Esophagus squamous epithelium (tissue), 5 donors: ENCODE data around the gene FGF12. TPM values are rescaled to one million over a fixed set of nuclear protein-coding genes. Genes with fewer than 3 reads are reported as not detected.

Source experiments
- DNase-seq: peaks from one replicate; lab custom pipeline; 2025; lab: John Stamatoyannopoulos, UW
- H3K27ac ChIP-seq, 4 donors: fragments of 200-600 bp; sonication (generic); one replicate each; pipeline ENCODE4 v1.5.1; 2016 to 2019; ENCODE audit warnings: mild to moderate bottlenecking in 1 of 4
- H3K27me3 ChIP-seq, 4 donors: fragments of 200-600 bp; sonication (generic); 1 replicate in 3 of 4; 2 replicates in 1 of 4; pipeline versions ENCODE4 v1.5.1 to v1.6.0; 2017 to 2021; ENCODE audit warnings: antibody characterized with exemption in 1 of 4
- H3K36me3 ChIP-seq, 3 donors: fragments of 200-600 bp; sonication (generic); one replicate each; pipeline ENCODE4 v1.5.1; 2016 to 2019
- H3K4me1 ChIP-seq, 3 donors: fragments of 200-600 bp; sonication (generic); one replicate each; pipeline ENCODE4 v1.5.1; 2017 to 2019
- H3K4me3 ChIP-seq, 4 donors: fragments of 200-600 bp; sonication (generic); 1 replicate in 3 of 4; 2 replicates in 1 of 4; pipeline ENCODE4 v1.5.1; 2016 to 2019; ENCODE audit warnings: mild to moderate bottlenecking in 2 of 4, moderate library complexity in 1 of 4
- H3K9me3 ChIP-seq, 3 donors: fragments of 200-600 bp; sonication (generic); one replicate each; pipeline ENCODE4 v1.5.1; 2016 to 2019
- POLR2A ChIP-seq, 4 donors: fragments of 450-650 bp; IDR thresholded peaks; one replicate each; pipeline ENCODE4 v1.6.1; 2017; ENCODE audit warnings: antibody characterized with exemption in 4 of 4, mild to moderate bottlenecking in 4 of 4, moderate library complexity in 3 of 4
- WGBS, 2 donors: methylation state at CpG; one replicate each; pipeline ENCODE4 v1.1.5; 2018; 5-methylcytosine and 5-hydroxymethylcytosine counted together
- intact Hi-C: fragments of 100-400 bp; cut with DNase I; formaldehyde crosslinking; loops from one replicate; pipeline ENCODE4 v1.15.0; 2022
- total RNA-seq, 4 donors: library from RNA; depleted of rRNA; stranded (reverse); fragments of >200 nt; gene quantifications; one replicate each; pipeline ENCODE4 v1.1.0, GENCODE V29; 2016
- TF ChIP-seq, protein P1 (sequence below), 6 experiments: fragments of 450-650 bp in 4 of 6; fragments of 200-600 bp in 2 of 6; sonication (generic) in 2 of 6; IDR thresholded peaks; one replicate each; pipeline ENCODE4 v1.5.1; 2016 to 2019; ENCODE audit warnings: antibody characterized with exemption in 6 of 6, mild to moderate bottlenecking in 4 of 6, moderate library complexity in 4 of 6
- donor health status: DM: yes; HTN: yes; CAD: no.

Gene FGF12
- total RNA-seq, 4 donors from 2014 or later, result 0.18 to 1.6 (median 0.86) TPM

DNA sequence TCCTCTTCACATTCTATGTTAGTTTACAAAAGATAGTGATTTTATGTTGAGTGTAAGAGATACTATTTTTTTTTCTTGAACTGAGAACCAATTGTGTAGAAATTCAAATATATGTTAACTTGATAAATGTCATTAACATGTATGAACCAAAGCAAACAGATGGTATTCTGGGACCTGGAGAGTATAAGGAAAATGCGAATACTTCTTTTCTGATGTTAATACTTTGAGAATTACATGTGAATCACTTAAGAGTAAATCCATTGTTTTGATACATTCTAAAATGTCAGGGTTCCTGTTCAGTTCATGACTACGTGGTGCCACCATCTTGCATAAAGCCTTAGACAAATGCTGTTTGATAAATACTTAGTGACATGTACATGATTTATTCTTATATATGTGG, 541.3 kb downstream of the FGF12 start:
- no peak for DNase-seq
- WGBS, 2 donors, result 74 to 80% methylated on average over 2 of the region's 2 CpGs
- no peak overlapping the region for H3K4me3 ChIP-seq
- no peaks in the 10 kb centered on the region for H3K36me3 ChIP-seq
- no peaks in the 10 kb centered on the region for H3K4me1 ChIP-seq
- no peak overlapping the region for H3K27ac ChIP-seq
- intact Hi-C loops, result no loop called here
- H3K27me3 ChIP-seq, result no peaks in the 10 kb centered on the region
- no peak for TF ChIP-seq POLR2A (IDR thresholded peaks at IDR 0.05)
- TF ChIP-seq, protein P1, sequence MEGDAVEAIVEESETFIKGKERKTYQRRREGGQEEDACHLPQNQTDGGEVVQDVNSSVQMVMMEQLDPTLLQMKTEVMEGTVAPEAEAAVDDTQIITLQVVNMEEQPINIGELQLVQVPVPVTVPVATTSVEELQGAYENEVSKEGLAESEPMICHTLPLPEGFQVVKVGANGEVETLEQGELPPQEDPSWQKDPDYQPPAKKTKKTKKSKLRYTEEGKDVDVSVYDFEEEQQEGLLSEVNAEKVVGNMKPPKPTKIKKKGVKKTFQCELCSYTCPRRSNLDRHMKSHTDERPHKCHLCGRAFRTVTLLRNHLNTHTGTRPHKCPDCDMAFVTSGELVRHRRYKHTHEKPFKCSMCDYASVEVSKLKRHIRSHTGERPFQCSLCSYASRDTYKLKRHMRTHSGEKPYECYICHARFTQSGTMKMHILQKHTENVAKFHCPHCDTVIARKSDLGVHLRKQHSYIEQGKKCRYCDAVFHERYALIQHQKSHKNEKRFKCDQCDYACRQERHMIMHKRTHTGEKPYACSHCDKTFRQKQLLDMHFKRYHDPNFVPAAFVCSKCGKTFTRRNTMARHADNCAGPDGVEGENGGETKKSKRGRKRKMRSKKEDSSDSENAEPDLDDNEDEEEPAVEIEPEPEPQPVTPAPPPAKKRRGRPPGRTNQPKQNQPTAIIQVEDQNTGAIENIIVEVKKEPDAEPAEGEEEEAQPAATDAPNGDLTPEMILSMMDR (IDR thresholded peaks at IDR 0.05), result no peak
- H3K9me3 ChIP-seq, result no peaks in the 10 kb centered on the region

DNA sequence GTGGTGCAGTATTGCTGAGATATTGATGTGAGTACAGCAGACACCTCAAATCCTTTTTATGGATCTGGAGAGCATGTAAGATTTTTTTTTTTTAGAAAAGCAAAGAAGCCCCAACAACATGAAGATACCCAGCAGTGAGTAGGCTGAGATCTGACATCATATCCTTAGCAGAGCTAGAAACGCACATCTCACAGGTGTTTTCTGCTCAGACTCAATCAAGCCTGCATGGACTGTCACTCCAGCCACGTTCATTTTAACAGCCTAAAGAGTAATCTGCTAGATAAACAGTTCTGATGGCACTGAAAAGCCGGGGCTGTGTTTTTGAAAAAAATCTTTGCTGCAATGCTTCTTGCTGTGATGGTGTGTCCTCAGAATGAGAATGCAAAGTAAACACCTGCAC, 544.2 kb downstream of the FGF12 start:
- Histone ChIP-seq H3K27ac (no peak overlapping the region), H3K4me3 (no peak overlapping the region), H3K9me3 (no peaks in the 10 kb centered on the region), H3K36me3 (no peaks in the 10 kb centered on the region), H3K4me1 (no peaks in the 10 kb centered on the region), H3K27me3 (no peaks in the 10 kb centered on the region)
- intact Hi-C loops, result no loop called here
- no peak for DNase-seq
- TF ChIP-seq, protein P1 (IDR thresholded peaks at IDR 0.05), result no peak
- no peak for TF ChIP-seq POLR2A (IDR thresholded peaks at IDR 0.05)
- 35 to 52% methylated on average over 3 of the region's 3 CpGs for WGBS, 2 donors

DNA sequence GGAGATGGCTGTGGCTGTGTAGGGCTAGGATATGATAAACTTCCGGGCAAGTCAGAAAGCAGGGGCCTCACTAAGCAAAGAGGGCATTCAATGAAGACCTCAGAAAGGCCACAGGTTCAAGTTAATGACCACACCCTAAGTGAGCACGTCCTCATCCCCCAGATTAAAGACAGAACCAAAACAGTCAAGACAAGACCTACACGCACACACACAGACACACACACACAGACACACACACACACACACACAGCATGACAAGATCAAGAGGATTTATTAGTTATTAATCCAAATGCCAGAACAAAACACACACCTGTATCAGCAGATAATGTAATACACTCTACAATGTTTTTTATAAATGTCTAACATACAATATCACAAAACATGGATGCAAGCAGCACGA, 546.2 kb downstream of the FGF12 start:
- Histone ChIP-seq H3K36me3 (no peaks in the 10 kb centered on the region), H3K27me3 (no peaks in the 10 kb centered on the region), H3K4me3 (no peak overlapping the region), H3K27ac (no peak overlapping the region), H3K9me3 (no peaks in the 10 kb centered on the region), H3K4me1 (no peaks in the 10 kb centered on the region)
- no peak for TF ChIP-seq POLR2A (IDR thresholded peaks at IDR 0.05)
- TF ChIP-seq, protein P1 (IDR thresholded peaks at IDR 0.05), result no peak
- intact Hi-C loops, result no loop called here
- WGBS, 2 donors, result 78 to 92% methylated on average over 3 to 4 of the region's 4 CpGs
- no peak for DNase-seq

DNA sequence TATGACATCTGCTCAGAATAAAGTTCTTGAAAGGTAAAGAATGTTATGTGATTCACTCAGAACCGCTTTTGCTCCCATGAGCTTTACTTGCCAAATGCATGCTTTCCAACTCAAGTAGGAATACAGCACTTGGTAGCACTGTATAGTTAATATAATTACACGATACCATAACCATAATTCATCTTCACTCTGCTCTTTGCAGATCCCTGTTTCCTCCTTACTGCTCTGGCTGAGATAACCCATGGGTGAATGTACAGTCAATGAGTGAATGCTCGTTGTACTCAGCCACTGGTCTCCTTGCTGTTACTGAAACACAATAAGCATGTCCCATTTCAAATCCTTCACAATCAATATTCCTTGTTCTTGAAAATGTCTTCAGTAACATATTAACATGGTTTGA, 550.0 kb downstream of the FGF12 start:
- no peak for DNase-seq
- no peak for TF ChIP-seq POLR2A (IDR thresholded peaks at IDR 0.05)
- TF ChIP-seq, protein P1 (IDR thresholded peaks at IDR 0.05), result no peak
- Histone ChIP-seq H3K9me3 (no peaks in the 10 kb centered on the region), H3K36me3 (no peaks in the 10 kb centered on the region), H3K27me3 (no peaks in the 10 kb centered on the region), H3K27ac (no peak overlapping the region), H3K4me1 (no peaks in the 10 kb centered on the region), H3K4me3 (no peak overlapping the region)
- intact Hi-C loops, result no loop called here
- 73 to 80% methylated on average over 3 of the region's 3 CpGs for WGBS, 2 donors

DNA sequence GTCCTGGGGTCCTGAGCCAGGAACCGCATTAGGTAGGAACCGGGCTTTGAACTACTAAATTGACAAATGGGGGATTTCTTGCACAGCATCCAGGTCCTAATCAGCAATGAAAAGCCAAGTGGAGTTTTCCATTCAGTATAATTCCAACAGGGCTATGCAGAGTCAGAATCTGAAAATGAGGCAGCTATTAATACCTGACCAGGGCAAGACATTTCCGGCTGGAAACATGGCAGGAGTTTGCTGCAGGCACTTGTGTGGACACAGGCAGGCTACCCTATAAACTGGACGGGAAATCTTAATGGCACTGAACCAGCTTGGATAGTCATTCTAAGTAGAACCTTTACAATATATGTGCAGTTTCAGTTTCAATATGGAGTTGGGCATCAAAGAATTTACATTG, 553.1 kb downstream of the FGF12 start:
- no peak overlapping the region for H3K27ac ChIP-seq
- no peak for TF ChIP-seq POLR2A (IDR thresholded peaks at IDR 0.05)
- TF ChIP-seq, protein P1 (IDR thresholded peaks at IDR 0.05), result no peak
- no peaks in the 10 kb centered on the region for H3K36me3 ChIP-seq
- peaks cover 0 to 5% (median 0%) of the 10 kb centered on the region in 4 donors for H3K27me3 ChIP-seq
- no peak for DNase-seq
- H3K9me3 ChIP-seq, result no peaks in the 10 kb centered on the region
- peaks cover 0 to 13% (median 0%) of the 10 kb centered on the region in 3 donors for H3K4me1 ChIP-seq
- 82 to 91% methylated on average over 4 of the region's 4 CpGs for WGBS, 2 donors
- intact Hi-C loops, result no loop called here
- no peak overlapping the region for H3K4me3 ChIP-seq
